RPMI7951 (cell line): ENCODE measurements around the gene FAM237B. TPM values are rescaled to one million over a fixed set of nuclear protein-coding genes. Genes with fewer than 3 reads are reported as not detected.
"Not testable (repeated sequence)": the region's sequence is repeated elsewhere in the genome, so short reads cannot be mapped to it uniquely, and the experiment has no call there.

Experiments
- DNase-seq: peaks from one replicate; pipeline ENCODE4 v3.0.0-alpha.2; 2012; ENCODE audit warnings: low read depth
- total RNA-seq: library from RNA; depleted of rRNA; stranded (reverse); fragments of >200 nt; shearing (Covaris generic); gene quantifications from 2 replicates; pipeline ENCODE4 v1.2.3, GENCODE V29; 2014; rRNA removed

The FAM237B gene
- not detected in 2 replicates for total RNA-seq

GRCh38 chr7:90320801-90321494 lies at the start of gene FAM237B:
Gene FAM237B, minus strand, starts transcription at chr7:90321304. Its CDS starts 1,556 bp downstream, at chr7:90319748.
- peak; percentile 6 for DNase-seq

GRCh38 chr7:90351987-90352386 lies 30.9 kb upstream of the FAM237B start:
- DNase-seq, result no peak

- not testable (repeated sequence) for DNase-seq
Observed at GRCh38 chr7:90350032-90350431, 28.9 kb upstream of the FAM237B start.

GRCh38 chr7:90349305-90349704 lies 28.2 kb upstream of the FAM237B start:
- no peak for DNase-seq

- DNase-seq, result no peak
Observed at GRCh38 chr7:90347759-90348158, 26.7 kb upstream of the FAM237B start.

GRCh38 chr7:90346336-90347125 lies 25.4 kb upstream of the FAM237B start, which contains the start of gene GTPBP10:
Gene GTPBP10, plus strand, starts transcription at chr7:90346716. Its CDS starts 26 bp downstream, at chr7:90346742.
- peak; percentile 91 for DNase-seq

- peak; percentile 68 for DNase-seq
Observed at GRCh38 chr7:90345595-90346335, 24.7 kb upstream of the FAM237B start.

- DNase-seq, result no peak
Observed at GRCh38 chr7:90345016-90345415, 23.9 kb upstream of the FAM237B start.

- peak; percentile 8 for DNase-seq
Observed at GRCh38 chr7:90337106-90337505, 16.0 kb upstream of the FAM237B start.

GRCh38 chr7:90334926-90335325 lies 13.8 kb upstream of the FAM237B start:
- not testable (repeated sequence) for DNase-seq

- no peak for DNase-seq
Observed at GRCh38 chr7:90334193-90334843, 13.2 kb upstream of the FAM237B start.

GRCh38 chr7:90326500-90326899 lies 5.4 kb upstream of the FAM237B start:
- no peak for DNase-seq

GRCh38 chr7:90322837-90323236 lies 1.7 kb upstream of the FAM237B start:
- no peak for DNase-seq

- no peak for DNase-seq
Observed at GRCh38 chr7:90320418-90320800, 695 bp downstream of the FAM237B start.

- DNase-seq, result no peak
Observed at GRCh38 chr7:90320014-90320413, 1.1 kb downstream of the FAM237B start.

- no peak for DNase-seq
Observed at GRCh38 chr7:90313907-90314306, 7.2 kb downstream of the FAM237B start.

- DNase-seq, result peak; percentile 3
Observed at GRCh38 chr7:90312745-90313144, 8.4 kb downstream of the FAM237B start.

- no peak for DNase-seq
Observed at GRCh38 chr7:90311175-90311574, 9.9 kb downstream of the FAM237B start.

GRCh38 chr7:90309872-90310271 lies 11.2 kb downstream of the FAM237B start:
- DNase-seq, result no peak

- no peak for DNase-seq
Observed at GRCh38 chr7:90303241-90303640, 17.9 kb downstream of the FAM237B start.

GRCh38 chr7:90298145-90299038 lies 22.7 kb downstream of the FAM237B start:
- peak; percentile 70 for DNase-seq
